SU-DHL-6 (cell line): Measurements from ENCODE around the gene STK33.

ENCODE experiments used
- EZH2phosphoT487 ChIP-seq: fragments of 200-600 bp; sonication (generic), shearing (Covaris generic); conservative IDR thresholded peaks from 2 replicates; pipeline ENCODE4 v1.6.1; 2018; ENCODE audit warnings: mild to moderate bottlenecking, antibody characterized with exemption, low read length, moderate library complexity, mixed read lengths
- TF ChIP-seq, protein P1 (sequence below): fragments of 200-600 bp; sonication (generic); IDR thresholded peaks from one replicate; pipeline ENCODE4 v1.5.1; 2017; ENCODE audit warnings: antibody characterized with exemption, mild to moderate bottlenecking, low read length, moderate library complexity; ENCODE audit not compliant: insufficient read depth, poor library complexity, severe bottlenecking

DNA sequence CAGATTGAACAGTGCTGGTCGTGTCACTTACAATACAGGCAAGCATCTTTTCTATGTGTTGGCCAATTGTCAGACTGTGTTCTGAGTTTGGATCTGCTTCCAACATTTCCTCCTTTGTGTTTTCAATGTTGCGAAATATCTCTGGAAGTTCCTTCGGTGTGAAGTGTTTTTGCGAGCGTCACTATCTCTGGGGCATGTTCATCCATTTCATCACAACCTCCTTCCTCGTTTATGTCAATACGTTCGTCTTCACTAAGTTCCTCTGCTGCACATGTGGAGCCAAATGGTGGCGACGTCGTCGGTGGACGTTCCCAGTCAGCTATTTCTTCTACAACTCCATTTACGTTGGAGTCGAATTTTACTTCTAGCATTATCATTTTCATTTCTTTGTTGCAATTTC, 230.1 kb downstream of the STK33 start:
- TF ChIP-seq, protein P1, sequence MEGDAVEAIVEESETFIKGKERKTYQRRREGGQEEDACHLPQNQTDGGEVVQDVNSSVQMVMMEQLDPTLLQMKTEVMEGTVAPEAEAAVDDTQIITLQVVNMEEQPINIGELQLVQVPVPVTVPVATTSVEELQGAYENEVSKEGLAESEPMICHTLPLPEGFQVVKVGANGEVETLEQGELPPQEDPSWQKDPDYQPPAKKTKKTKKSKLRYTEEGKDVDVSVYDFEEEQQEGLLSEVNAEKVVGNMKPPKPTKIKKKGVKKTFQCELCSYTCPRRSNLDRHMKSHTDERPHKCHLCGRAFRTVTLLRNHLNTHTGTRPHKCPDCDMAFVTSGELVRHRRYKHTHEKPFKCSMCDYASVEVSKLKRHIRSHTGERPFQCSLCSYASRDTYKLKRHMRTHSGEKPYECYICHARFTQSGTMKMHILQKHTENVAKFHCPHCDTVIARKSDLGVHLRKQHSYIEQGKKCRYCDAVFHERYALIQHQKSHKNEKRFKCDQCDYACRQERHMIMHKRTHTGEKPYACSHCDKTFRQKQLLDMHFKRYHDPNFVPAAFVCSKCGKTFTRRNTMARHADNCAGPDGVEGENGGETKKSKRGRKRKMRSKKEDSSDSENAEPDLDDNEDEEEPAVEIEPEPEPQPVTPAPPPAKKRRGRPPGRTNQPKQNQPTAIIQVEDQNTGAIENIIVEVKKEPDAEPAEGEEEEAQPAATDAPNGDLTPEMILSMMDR: no peak
- no peak for TF ChIP-seq EZH2phosphoT487
